ENCODE data around the gene TBL1X.

The TBL1X gene

GRCh38 chrX:9593756-9594155 lies 128.9 kb downstream of the TBL1X start:
- DNase-seq = no peak

GRCh38 chrX:9595174-9595573 lies 130.3 kb downstream of the TBL1X start:
- no peak for DNase-seq

GRCh38 chrX:9596837-9597236 lies 132.0 kb downstream of the TBL1X start:
- DNase-seq = no peak

GRCh38 chrX:9597361-9598035 lies 132.6 kb downstream of the TBL1X start:
- DNase-seq = no peak

- no peak for DNase-seq
Measured at GRCh38 chrX:9598344-9598743, 133.5 kb downstream of the TBL1X start.

GRCh38 chrX:9604111-9604907 lies 139.5 kb downstream of the TBL1X start:
- DNase-seq = no peak

GRCh38 chrX:9604908-9605306 lies 140.0 kb downstream of the TBL1X start:
- no peak for DNase-seq

- no peak for DNase-seq
Measured at GRCh38 chrX:9605484-9605883, 140.6 kb downstream of the TBL1X start.

GRCh38 chrX:9606971-9607370 lies 142.1 kb downstream of the TBL1X start:
- no peak for DNase-seq

- no peak for DNase-seq
Measured at GRCh38 chrX:9609499-9609898, 144.6 kb downstream of the TBL1X start.

- no peak for DNase-seq
Measured at GRCh38 chrX:9609987-9610386, 145.1 kb downstream of the TBL1X start.

- no peak for DNase-seq
Measured at GRCh38 chrX:9610771-9611392, 146.0 kb downstream of the TBL1X start.

- DNase-seq = no peak
Measured at GRCh38 chrX:9611436-9612145, 146.7 kb downstream of the TBL1X start.

- DNase-seq = no peak
Measured at GRCh38 chrX:9612146-9612505, 147.3 kb downstream of the TBL1X start.

GRCh38 chrX:9614016-9614415 lies 149.2 kb downstream of the TBL1X start:
- DNase-seq = no peak

GRCh38 chrX:9619133-9619532 lies 154.3 kb downstream of the TBL1X start:
- no peak for DNase-seq

GRCh38 chrX:9619581-9619980 lies 154.7 kb downstream of the TBL1X start:
- DNase-seq = no peak

GRCh38 chrX:9622128-9622527 lies 157.3 kb downstream of the TBL1X start:
- DNase-seq = no peak

- no peak for DNase-seq
Measured at GRCh38 chrX:9626379-9626778, 161.5 kb downstream of the TBL1X start.

- no peak for DNase-seq
Measured at GRCh38 chrX:9627922-9628321, 163.1 kb downstream of the TBL1X start.

GRCh38 chrX:9628779-9629493 lies 164.1 kb downstream of the TBL1X start:
- no peak for DNase-seq

- no peak for DNase-seq
Measured at GRCh38 chrX:9634551-9634950, 169.7 kb downstream of the TBL1X start.

GRCh38 chrX:9635368-9635767 lies 170.5 kb downstream of the TBL1X start:
- no peak for DNase-seq

Measured in CD4-positive, alpha-beta T cell treated with Interferon gamma for 1 hour (primary cell).